ENCODE data around the gene SETD1A. TPM values are rescaled to one million over a fixed set of nuclear protein-coding genes. Genes with fewer than 3 reads are reported as not detected.

The SETD1A gene
- polyA plus RNA-seq, 2 of the 4 experiments (the other 2 are of a cell fraction) = 2.0 to 21.2 TPM

DNA sequence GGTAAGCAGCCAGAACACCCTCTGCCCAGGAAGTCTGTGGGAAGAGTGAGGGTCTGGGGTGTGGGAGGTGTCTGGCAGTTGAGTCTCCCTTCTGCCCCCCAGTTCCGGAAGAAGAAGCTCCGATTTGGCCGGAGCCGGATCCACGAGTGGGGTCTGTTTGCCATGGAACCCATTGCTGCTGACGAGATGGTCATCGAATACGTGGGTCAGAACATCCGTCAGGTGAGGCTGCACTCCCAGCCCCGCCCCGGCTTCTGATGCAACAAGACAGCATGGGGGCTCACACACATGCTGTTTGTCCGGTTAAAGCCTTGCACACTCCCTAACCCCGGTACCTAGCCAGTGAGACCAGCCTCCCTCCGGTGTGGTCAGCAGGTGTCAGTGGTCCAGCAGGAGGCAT is 23.4 kb downstream of the SETD1A start:
- WGBS (ENCODE audit: missing lambda C conversion rate) = 97% methylated on average over 14 of the region's 14 CpGs
- FAIRE-seq (no peak), DNase-seq (ENCODE audit: low read depth in 1 of 2, low spot score in 1 of 2) (no peak)

DNA sequence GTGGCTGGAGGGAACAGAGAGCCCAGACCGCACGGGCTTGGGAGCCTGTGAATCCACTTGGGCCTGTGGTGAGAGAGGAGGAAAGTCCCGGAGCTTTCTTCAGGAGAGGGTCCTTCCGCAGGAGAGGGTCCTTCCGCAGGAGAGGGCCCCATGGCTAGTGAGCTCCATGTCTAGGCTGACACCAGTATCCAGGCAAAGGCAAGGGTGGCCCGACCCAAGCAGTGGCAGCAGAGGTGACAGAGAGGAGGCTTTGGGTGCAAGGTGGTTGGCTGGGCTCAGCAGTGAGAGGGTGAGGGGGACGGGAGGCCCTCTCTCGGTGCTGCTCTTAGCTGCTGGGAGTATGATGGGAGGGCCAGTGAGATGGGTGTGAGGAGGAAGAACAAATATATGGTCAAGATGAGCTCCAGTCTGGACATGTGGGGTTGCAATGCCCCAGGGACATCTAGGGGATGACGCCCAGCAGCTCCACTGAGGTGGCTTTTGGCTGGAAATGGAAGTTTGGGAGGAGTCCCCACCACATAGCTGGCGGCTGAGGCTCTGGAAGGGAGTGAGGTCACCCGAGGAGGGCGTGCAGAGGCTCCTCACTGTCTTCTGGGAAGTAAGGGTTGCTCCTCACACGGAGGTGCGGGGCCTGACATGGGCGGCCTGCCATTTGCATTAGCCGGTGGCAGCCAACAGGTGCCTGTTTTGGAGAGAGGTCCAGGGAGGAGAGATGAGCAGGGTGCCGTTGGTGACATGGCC is 25.2 kb downstream of the SETD1A start:
- H3K4me3 ChIP-seq = no peak overlapping the region
- peaks cover 13% of the 10 kb centered on the region for H3K4me1 ChIP-seq
- TF ChIP-seq FOSL2 (IDR thresholded peaks at IDR 0.05) (no peak), FOSL2 (CRISPR knock-in tag; IDR thresholded peaks at IDR 0.05) (no peak), SMC3 (IDR thresholded peaks at IDR 0.05) (no peak), NFE2L2 (conservative IDR thresholded peaks at IDR 0.05; ENCODE audit: low read length) (no peak), ESRRA (IDR thresholded peaks at IDR 0.05; ENCODE audit: borderline replicate concordance, low read length) (no peak), ZC3H11A (IDR thresholded peaks at IDR 0.05) (no peak), RAD21 (conservative IDR thresholded peaks at IDR 0.05 in 1 of 2, IDR thresholded peaks at IDR 0.05 in 1 of 2) (no peak), CEBPB (IDR thresholded peaks at IDR 0.05) (no peak), TP53 (CRISPR knock-in tag; IDR thresholded peaks at IDR 0.05) (no peak), TFCP2L1 (CRISPR knock-in tag; IDR thresholded peaks at IDR 0.05) (no peak), GATA3 (IDR thresholded peaks at IDR 0.05; ENCODE audit: borderline replicate concordance) (no peak), ZNF302 (CRISPR knock-in tag; IDR thresholded peaks at IDR 0.05) (no peak), JUN (IDR thresholded peaks at IDR 0.05) (no peak)
- TF ChIP-seq, protein P1, sequence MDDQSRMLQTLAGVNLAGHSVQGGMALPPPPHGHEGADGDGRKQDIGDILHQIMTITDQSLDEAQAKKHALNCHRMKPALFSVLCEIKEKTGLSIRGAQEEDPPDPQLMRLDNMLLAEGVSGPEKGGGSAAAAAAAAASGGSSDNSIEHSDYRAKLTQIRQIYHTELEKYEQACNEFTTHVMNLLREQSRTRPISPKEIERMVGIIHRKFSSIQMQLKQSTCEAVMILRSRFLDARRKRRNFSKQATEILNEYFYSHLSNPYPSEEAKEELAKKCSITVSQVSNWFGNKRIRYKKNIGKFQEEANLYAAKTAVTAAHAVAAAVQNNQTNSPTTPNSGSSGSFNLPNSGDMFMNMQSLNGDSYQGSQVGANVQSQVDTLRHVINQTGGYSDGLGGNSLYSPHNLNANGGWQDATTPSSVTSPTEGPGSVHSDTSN (IDR thresholded peaks at IDR 0.05) = no peak
- no peak overlapping the region for H3K27ac ChIP-seq
- CTCF ChIA-PET = interaction anchor here (0.7 to 7.8 kb wide), 11 partner anchors 13 to 886 kb away, joined by 3 to 97 read pairs (median 11); partner anchors contain the start of genes VKORC1, ZNF668 and ZNF843
- H3K9me3 ChIP-seq = no peaks in the 10 kb centered on the region
- no peak for ATAC-seq
- POLR2A ChIA-PET = interaction anchor here (0.7 to 1.1 kb wide), 3 partner anchors 14 to 197 kb away, joined by 3 read pairs; partner anchors contain the start of gene FUS
- no peak overlapping the region for H3K4me2 ChIP-seq
- no peak for FAIRE-seq
- no peak for DNase-seq (ENCODE audit: low read depth in 1 of 2, low spot score in 1 of 2)
- 86% methylated on average over 17 of the region's 17 CpGs for WGBS (ENCODE audit: missing lambda C conversion rate)

More for the DNA sequence above, 23.4 kb downstream of the SETD1A start:
- no peaks in the 10 kb centered on the region for H3K9me3 ChIP-seq
- peaks cover 12% of the 10 kb centered on the region for H3K4me1 ChIP-seq
- ChIA-PET POLR2A (no interaction called here), CTCF (interaction anchor here (0.7 to 7.8 kb wide), 4 partner anchors 116 to 480 kb away, joined by 3 to 97 read pairs (median 41); partner anchors contain the start of gene VKORC1)
- H3K27ac ChIP-seq = no peak overlapping the region
- TF ChIP-seq ZFP36 (IDR thresholded peaks at IDR 0.05; ENCODE audit: borderline replicate concordance, partially characterized antibody) (no peak), EP300 (IDR thresholded peaks at IDR 0.05) (no peak), FOSL2 (IDR thresholded peaks at IDR 0.05) (no peak), FOSL2 (CRISPR knock-in tag; IDR thresholded peaks at IDR 0.05) (no peak), HDAC2 (IDR thresholded peaks at IDR 0.05) (no peak)
- no peak overlapping the region for H3K4me3 ChIP-seq
- H3K4me2 ChIP-seq = no peak overlapping the region
- no peak for ATAC-seq

DNA sequence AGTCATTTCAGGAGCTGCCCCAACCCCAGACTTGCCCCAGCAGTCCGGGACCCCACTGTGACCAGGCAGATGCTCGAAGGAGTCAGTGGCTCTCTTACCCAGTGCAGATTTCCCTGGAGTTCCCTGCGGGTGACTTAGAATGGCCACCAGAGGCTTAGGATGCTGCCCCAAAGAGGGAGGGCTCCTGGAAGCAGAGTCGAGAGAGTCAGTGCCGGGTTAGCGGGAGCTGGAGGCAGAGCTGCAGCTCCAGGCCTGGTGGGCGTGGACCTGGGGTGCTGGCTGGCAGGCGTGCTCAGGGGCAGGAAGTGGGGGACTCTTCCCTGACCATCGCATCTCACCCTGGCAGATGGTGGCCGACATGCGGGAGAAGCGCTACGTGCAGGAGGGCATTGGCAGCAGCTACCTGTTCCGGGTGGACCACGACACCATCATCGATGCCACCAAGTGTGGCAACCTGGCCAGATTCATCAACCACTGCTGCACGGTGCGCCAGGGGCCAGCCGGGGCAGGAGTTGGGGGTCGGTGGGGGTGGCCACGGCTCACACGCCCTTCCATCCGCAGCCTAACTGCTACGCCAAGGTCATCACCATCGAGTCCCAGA is 25.8 kb downstream of the SETD1A start:
- WGBS (ENCODE audit: missing lambda C conversion rate) = 91% methylated on average over 17 of the region's 25 CpGs
- DNase-seq (ENCODE audit: low read depth in 1 of 2, low spot score in 1 of 2) (no peak), ATAC-seq (no peak), FAIRE-seq (no peak)
- H3K4me1 ChIP-seq = peaks cover 13% of the 10 kb centered on the region
- no peak overlapping the region for H3K4me3 ChIP-seq
- POLR2A ChIA-PET = interaction anchor here (0.9 to 1.1 kb wide), 2 partner anchors 68 to 196 kb away, joined by 3 read pairs; partner anchors contain the start of gene FUS
- H3K27ac ChIP-seq = no peak overlapping the region
- CTCF ChIA-PET = interaction anchor here (0.8 to 7.8 kb wide), 19 partner anchors 14 to 885 kb away, joined by 3 to 97 read pairs (median 12); partner anchors contain the start of genes STX4, VKORC1 and ZNF843
- H3K4me2 ChIP-seq = no peak overlapping the region
- TF ChIP-seq FOSL2 (IDR thresholded peaks at IDR 0.05) = no peak
- no peak for TF ChIP-seq FOSL2 (CRISPR knock-in tag; IDR thresholded peaks at IDR 0.05)
- no peak for TF ChIP-seq POLR2AphosphoS2 (conservative IDR thresholded peaks at IDR 0.05; ENCODE audit: low read length)
- H3K9me3 ChIP-seq = no peaks in the 10 kb centered on the region

All from A549 (cell line).